Vagina (tissue), 2 donors: ENCODE data around the gene RANBP3.

ENCODE experiments used
- POLR2A ChIP-seq, 2 donors: fragments of 450-650 bp; IDR thresholded peaks; one replicate each; pipeline ENCODE4 v1.6.1; 2017; ENCODE audit warnings: antibody characterized with exemption in 2 of 2, mild to moderate bottlenecking in 2 of 2, moderate library complexity in 2 of 2
- TF ChIP-seq, protein P1 (sequence below), 3 experiments: fragments of 450-650 bp in 2 of 3; fragments of 200-600 bp in 1 of 3; sonication (generic) in 1 of 3; IDR thresholded peaks; one replicate each; pipeline ENCODE4 v1.5.1; 2017 to 2019; ENCODE audit warnings: antibody characterized with exemption in 3 of 3, mild to moderate bottlenecking in 2 of 3, moderate library complexity in 2 of 3

DNA sequence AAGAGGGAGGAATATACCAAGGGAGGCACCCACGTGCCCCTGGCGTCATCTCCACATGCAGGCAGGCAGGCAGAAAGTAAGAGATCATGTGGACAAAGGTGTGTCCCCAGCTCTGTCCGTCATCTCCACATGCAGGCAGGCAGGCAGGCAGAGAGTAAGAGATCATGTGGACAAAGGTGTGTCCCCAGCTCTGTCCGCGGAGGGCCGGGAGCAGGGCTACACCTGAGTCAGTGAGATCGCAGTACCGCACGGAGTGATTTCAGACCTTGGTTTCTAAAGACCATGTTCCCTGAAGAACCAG is 41.7 kb downstream of the RANBP3 start:
- TF ChIP-seq, protein P1, sequence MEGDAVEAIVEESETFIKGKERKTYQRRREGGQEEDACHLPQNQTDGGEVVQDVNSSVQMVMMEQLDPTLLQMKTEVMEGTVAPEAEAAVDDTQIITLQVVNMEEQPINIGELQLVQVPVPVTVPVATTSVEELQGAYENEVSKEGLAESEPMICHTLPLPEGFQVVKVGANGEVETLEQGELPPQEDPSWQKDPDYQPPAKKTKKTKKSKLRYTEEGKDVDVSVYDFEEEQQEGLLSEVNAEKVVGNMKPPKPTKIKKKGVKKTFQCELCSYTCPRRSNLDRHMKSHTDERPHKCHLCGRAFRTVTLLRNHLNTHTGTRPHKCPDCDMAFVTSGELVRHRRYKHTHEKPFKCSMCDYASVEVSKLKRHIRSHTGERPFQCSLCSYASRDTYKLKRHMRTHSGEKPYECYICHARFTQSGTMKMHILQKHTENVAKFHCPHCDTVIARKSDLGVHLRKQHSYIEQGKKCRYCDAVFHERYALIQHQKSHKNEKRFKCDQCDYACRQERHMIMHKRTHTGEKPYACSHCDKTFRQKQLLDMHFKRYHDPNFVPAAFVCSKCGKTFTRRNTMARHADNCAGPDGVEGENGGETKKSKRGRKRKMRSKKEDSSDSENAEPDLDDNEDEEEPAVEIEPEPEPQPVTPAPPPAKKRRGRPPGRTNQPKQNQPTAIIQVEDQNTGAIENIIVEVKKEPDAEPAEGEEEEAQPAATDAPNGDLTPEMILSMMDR (IDR thresholded peaks at IDR 0.05), result no peak
- TF ChIP-seq POLR2A (IDR thresholded peaks at IDR 0.05), result no peak
